HCT116 (cell line): ENCODE measurements around the gene TUG1. TPM values are rescaled to one million over a fixed set of nuclear protein-coding genes. Genes with fewer than 3 reads are reported as not detected.

Source experiments
- ATAC-seq: fragments of 200-7000 bp; cut with Tn5 transposase; 2 replicates; pipeline ENCODE4 v1.9.1; 2020; ENCODE audit warnings: mild to moderate bottlenecking, moderate library complexity
- BruUV-seq: library from RNA; stranded (reverse); fragments of 400-500 nt; replicated peaks from 2 replicates; lab custom pipeline; 2021; lab: Mats Ljungman, UMichigan
- CTCF ChIA-PET: fragments of 300-600 bp; sonication (Branson Sonifier 250); formaldehyde crosslinking; loops from one replicate; lab custom pipeline; 2021; ENCODE audit warnings: antibody characterized with exemption; lab: Charles Lee
- POLR2A ChIA-PET: fragments of 300-600, 350-600 bp; sonication (Branson Sonifier 250); formaldehyde crosslinking; loops from one replicate; lab custom pipeline; 2021; ENCODE audit warnings: antibody characterized with exemption; lab: Charles Lee
- RAD21 ChIA-PET, 2 experiments: fragments of 300-600 bp; sonication (Branson Sonifier 250); formaldehyde crosslinking; loops; one replicate each; lab custom pipeline; 2023; ENCODE audit warnings: low total read pairs in 2 of 2; ENCODE audit not compliant: uncharacterized antibody in 2 of 2, unreplicated experiment in 2 of 2, low non-redundant PET in 1 of 2; lab: Charles Lee
- DNase-seq: peaks from one replicate; pipeline ENCODE4 v3.0.0-alpha.2; 2010; ENCODE audit warnings: low read depth, low spot score
- H2AFZ ChIP-seq: fragments of 200-600 bp; shearing (Covaris generic), sonication (generic); 2 replicates; pipeline ENCODE4 v1.6.1; 2017; ENCODE audit warnings: low read depth, mixed run types, mixed read lengths, antibody characterized with exemption, low read length; ENCODE audit not compliant: poor library complexity, severe bottlenecking
- H3K27ac ChIP-seq: 2 replicates; pipeline ENCODE4 v1.5.1; 2012; ENCODE audit warnings: low read depth, low read length
- H3K27me3 ChIP-seq: fragments of 200-600 bp; sonication (generic); 2 replicates; pipeline ENCODE4 v1.6.1; 2016; ENCODE audit warnings: mixed run types, low read length, mixed read lengths; ENCODE audit not compliant: insufficient read depth
- H3K36me3 ChIP-seq, 2 experiments: fragments of 200-500 bp in 1 of 2; fragments of 200-600 bp in 1 of 2; sonication (Bioruptor generic) in 1 of 2; sonication (generic) in 1 of 2; 2 replicates each; pipeline versions ENCODE4 v1.5.1 to v1.6.1; 2014 to 2016; ENCODE audit warnings: low read length in 2 of 2, inconsistent platforms in 1 of 2, mixed read lengths in 1 of 2, mixed run types in 1 of 2; ENCODE audit not compliant: insufficient read depth in 2 of 2, control insufficient read depth in 1 of 2
- H3K4me1 ChIP-seq, 2 experiments: fragments of 200-600 bp in 1 of 2; sonication (generic) in 1 of 2; 2 replicates each; pipeline versions ENCODE4 v1.5.1 to v1.6.1; 2012 to 2017; ENCODE audit warnings: low read length in 2 of 2, inconsistent platforms in 1 of 2, mild to moderate bottlenecking in 1 of 2, mixed read lengths in 1 of 2, mixed run types in 1 of 2, moderate library complexity in 1 of 2; ENCODE audit not compliant: insufficient read depth in 2 of 2, control insufficient read depth in 1 of 2
- H3K4me2 ChIP-seq: fragments of 200-600 bp; sonication (generic); 2 replicates; pipeline ENCODE4 v1.6.1; 2017; ENCODE audit warnings: mixed run types, low read length, mixed read lengths
- H3K4me3 ChIP-seq, 2 experiments: fragments of 200-600 bp in 1 of 2; sonication (generic) in 1 of 2; replicated peaks in 1 of 2; 2 replicates each; pipeline ENCODE4 v1.5.1; 2011 to 2016; ENCODE audit warnings: low read length in 2 of 2, control low read depth in 1 of 2, low read depth in 1 of 2, mild to moderate bottlenecking in 1 of 2, mixed read lengths in 1 of 2, mixed run types in 1 of 2
- H3K79me2 ChIP-seq: fragments of 200-600 bp; sonication (generic); 2 replicates; pipeline ENCODE4 v1.6.1; 2017; ENCODE audit warnings: mild to moderate bottlenecking, mixed run types, low read length, moderate library complexity, mixed read lengths; ENCODE audit not compliant: insufficient read depth
- H3K9ac ChIP-seq: fragments of 200-600 bp; sonication (generic); 2 replicates; pipeline ENCODE4 v1.6.1; 2016; ENCODE audit warnings: low read length, mixed read lengths
- H3K9me2 ChIP-seq: fragments of 200-600 bp; sonication (generic), shearing (Covaris generic); 2 replicates; pipeline ENCODE4 v1.6.1; 2017; ENCODE audit warnings: mixed run types, mild to moderate bottlenecking, moderate library complexity; ENCODE audit not compliant: insufficient read depth
- H3K9me3 ChIP-seq, 2 experiments: fragments of 200-500 bp in 1 of 2; fragments of 200-600 bp in 1 of 2; sonication (Bioruptor generic) in 1 of 2; sonication (generic) in 1 of 2; 2 replicates each; pipeline ENCODE4 v1.6.1; 2014 to 2017; ENCODE audit warnings: low read length in 2 of 2, mixed read lengths in 2 of 2, inconsistent platforms in 1 of 2, low read depth in 1 of 2, mild to moderate bottlenecking in 1 of 2, mixed run types in 1 of 2, moderate library complexity in 1 of 2; ENCODE audit not compliant: control insufficient read depth in 1 of 2, insufficient read depth in 1 of 2
- H4K20me1 ChIP-seq: fragments of 200-600 bp; sonication (generic), shearing (Covaris generic); 2 replicates; pipeline ENCODE4 v1.6.1; 2017; ENCODE audit warnings: mixed run types, mild to moderate bottlenecking, moderate library complexity; ENCODE audit not compliant: insufficient read depth
- CEBPB ChIP-seq: IDR thresholded peaks from 2 replicates; pipeline ENCODE4 v1.6.1; 2012; ENCODE audit warnings: low read depth
- EGR1 ChIP-seq: IDR thresholded peaks from 2 replicates; pipeline ENCODE4 v1.6.1; 2012; ENCODE audit warnings: low read depth
- ELF1 ChIP-seq: IDR thresholded peaks from 2 replicates; pipeline ENCODE4 v1.6.1; 2012; ENCODE audit warnings: low read depth, borderline replicate concordance
- EZH2 ChIP-seq: fragments of 200-600 bp; sonication (generic); IDR thresholded peaks from 2 replicates; pipeline ENCODE4 v1.6.1; 2017; ENCODE audit warnings: antibody characterized with exemption, mixed run types
- EZH2phosphoT487 ChIP-seq: fragments of 200-600 bp; IDR thresholded peaks from 2 replicates; pipeline ENCODE4 v1.6.1; 2018; ENCODE audit warnings: antibody characterized with exemption, borderline replicate concordance
- FOSL1 ChIP-seq: IDR thresholded peaks from 2 replicates; pipeline ENCODE4 v1.6.1; 2012; ENCODE audit warnings: low read depth
- JUND ChIP-seq: IDR thresholded peaks from 2 replicates; pipeline ENCODE4 v1.6.1; 2012
- MAX ChIP-seq: IDR thresholded peaks from 2 replicates; pipeline ENCODE4 v1.6.1; 2012
- POLR2A ChIP-seq: IDR thresholded peaks from 2 replicates; pipeline ENCODE4 v1.7.0; 2011; ENCODE audit warnings: borderline replicate concordance; ENCODE audit not compliant: insufficient read depth, insufficient read length; ENCODE audit errors: extremely low read depth
- RAD21 ChIP-seq: IDR thresholded peaks from 2 replicates; pipeline ENCODE4 v1.6.1; 2012; ENCODE audit warnings: low read depth, mild to moderate bottlenecking
- SP1 ChIP-seq: IDR thresholded peaks from 2 replicates; pipeline ENCODE4 v1.6.1; 2012; ENCODE audit warnings: low read depth
- SRF ChIP-seq: IDR thresholded peaks from 2 replicates; pipeline ENCODE4 v1.6.1; 2012; ENCODE audit warnings: low read depth
- TCF7L2 ChIP-seq: IDR thresholded peaks from 2 replicates; pipeline ENCODE4 v1.7.0; 2011; ENCODE audit warnings: borderline replicate concordance, inconsistent platforms; ENCODE audit not compliant: insufficient read depth, insufficient read length; ENCODE audit errors: extremely low read depth
- intact Hi-C: fragments of 100-400 bp; cut with micrococcal nuclease; formaldehyde crosslinking; loops from 2 replicates; pipeline ENCODE4 v1.10.0; 2022
- total RNA-seq: library from RNA; stranded (reverse); gene quantifications from one replicate; pipeline ENCODE4 v1.2.1, GENCODE V29; 2021; ENCODE audit not compliant: unreplicated experiment
- TF ChIP-seq, protein P1 (sequence below): IDR thresholded peaks from 2 replicates; pipeline ENCODE4 v1.6.1; 2011; ENCODE audit warnings: mild to moderate bottlenecking, low read length, moderate library complexity; ENCODE audit not compliant: insufficient replicate concordance; ENCODE audit errors: extremely low read depth
- TF ChIP-seq, protein P2 (sequence below), 3 experiments: fragments of 200-600 bp in 1 of 3; sonication (generic) in 1 of 3; IDR thresholded peaks in 2 of 3; conservative IDR thresholded peaks in 1 of 3; 2 replicates each; pipeline ENCODE4 v1.5.1; 2012 to 2017; ENCODE audit warnings: low read depth in 2 of 3, low read length in 2 of 3, antibody characterized with exemption in 1 of 3, borderline replicate concordance in 1 of 3, control low read depth in 1 of 3, mild to moderate bottlenecking in 1 of 3, mixed read lengths in 1 of 3, mixed run types in 1 of 3, moderate library complexity in 1 of 3; ENCODE audit not compliant: insufficient read depth in 1 of 3

The TUG1 gene
- total RNA-seq, 1 experiment from 2014 or later, result 45.0 TPM

DNA sequence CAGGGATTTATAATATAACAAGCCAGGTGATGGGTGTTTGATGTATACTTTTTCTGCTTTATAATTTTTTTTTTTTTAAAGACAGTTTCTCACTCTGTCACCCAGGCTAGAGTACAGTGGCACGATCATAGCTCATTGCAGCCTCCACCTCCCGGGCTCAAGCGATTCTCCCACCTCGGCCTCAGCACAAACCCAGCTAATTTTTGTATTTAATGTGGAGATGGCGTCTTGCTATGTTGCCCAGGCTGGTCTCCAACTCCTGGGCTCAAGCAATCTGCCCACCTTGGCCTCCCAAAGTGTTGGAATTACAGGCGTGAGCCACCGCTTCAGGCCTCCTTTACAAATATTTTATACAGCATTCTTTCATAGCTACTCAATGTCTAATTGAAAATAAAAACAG, 49.1 kb upstream of the TUG1 start:
- DNase-seq, result no peak

More for the DNA sequence above, 49.1 kb upstream of the TUG1 start:
- no peaks in the 10 kb centered on the region for H4K20me1 ChIP-seq
- intact Hi-C loops, result loop anchor here (1.0 to 10.0 kb wide), 2 partner anchors 157 to 285 kb away; partner anchors contain the start of gene SLC35E4
- TF ChIP-seq EGR1 (no peak), POLR2A (no peak), TCF7L2 (no peak), SRF (no peak), FOSL1 (no peak), JUND (no peak), RAD21 (no peak), MAX (no peak), EZH2 (no peak), EZH2phosphoT487 (no peak), CEBPB (no peak), SP1 (no peak), ELF1 (no peak)
- TF ChIP-seq, protein P1, sequence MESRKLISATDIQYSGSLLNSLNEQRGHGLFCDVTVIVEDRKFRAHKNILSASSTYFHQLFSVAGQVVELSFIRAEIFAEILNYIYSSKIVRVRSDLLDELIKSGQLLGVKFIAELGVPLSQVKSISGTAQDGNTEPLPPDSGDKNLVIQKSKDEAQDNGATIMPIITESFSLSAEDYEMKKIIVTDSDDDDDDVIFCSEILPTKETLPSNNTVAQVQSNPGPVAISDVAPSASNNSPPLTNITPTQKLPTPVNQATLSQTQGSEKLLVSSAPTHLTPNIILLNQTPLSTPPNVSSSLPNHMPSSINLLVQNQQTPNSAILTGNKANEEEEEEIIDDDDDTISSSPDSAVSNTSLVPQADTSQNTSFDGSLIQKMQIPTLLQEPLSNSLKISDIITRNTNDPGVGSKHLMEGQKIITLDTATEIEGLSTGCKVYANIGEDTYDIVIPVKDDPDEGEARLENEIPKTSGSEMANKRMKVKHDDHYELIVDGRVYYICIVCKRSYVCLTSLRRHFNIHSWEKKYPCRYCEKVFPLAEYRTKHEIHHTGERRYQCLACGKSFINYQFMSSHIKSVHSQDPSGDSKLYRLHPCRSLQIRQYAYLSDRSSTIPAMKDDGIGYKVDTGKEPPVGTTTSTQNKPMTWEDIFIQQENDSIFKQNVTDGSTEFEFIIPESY, result no peak
- TF ChIP-seq, protein P2, sequence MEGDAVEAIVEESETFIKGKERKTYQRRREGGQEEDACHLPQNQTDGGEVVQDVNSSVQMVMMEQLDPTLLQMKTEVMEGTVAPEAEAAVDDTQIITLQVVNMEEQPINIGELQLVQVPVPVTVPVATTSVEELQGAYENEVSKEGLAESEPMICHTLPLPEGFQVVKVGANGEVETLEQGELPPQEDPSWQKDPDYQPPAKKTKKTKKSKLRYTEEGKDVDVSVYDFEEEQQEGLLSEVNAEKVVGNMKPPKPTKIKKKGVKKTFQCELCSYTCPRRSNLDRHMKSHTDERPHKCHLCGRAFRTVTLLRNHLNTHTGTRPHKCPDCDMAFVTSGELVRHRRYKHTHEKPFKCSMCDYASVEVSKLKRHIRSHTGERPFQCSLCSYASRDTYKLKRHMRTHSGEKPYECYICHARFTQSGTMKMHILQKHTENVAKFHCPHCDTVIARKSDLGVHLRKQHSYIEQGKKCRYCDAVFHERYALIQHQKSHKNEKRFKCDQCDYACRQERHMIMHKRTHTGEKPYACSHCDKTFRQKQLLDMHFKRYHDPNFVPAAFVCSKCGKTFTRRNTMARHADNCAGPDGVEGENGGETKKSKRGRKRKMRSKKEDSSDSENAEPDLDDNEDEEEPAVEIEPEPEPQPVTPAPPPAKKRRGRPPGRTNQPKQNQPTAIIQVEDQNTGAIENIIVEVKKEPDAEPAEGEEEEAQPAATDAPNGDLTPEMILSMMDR (IDR thresholded peaks at IDR 0.05 in 2 of 3, conservative IDR thresholded peaks at IDR 0.05 in 1 of 3; ENCODE audit: borderline replicate concordance in 1 of 3, insufficient read depth in 1 of 3, low read depth in 2 of 3, low read length in 2 of 3), result no peak
- no peak overlapping the region for H3K4me3 ChIP-seq
- H3K4me2 ChIP-seq, result no peak overlapping the region
- ChIA-PET POLR2A (interaction anchor here (1.6 kb wide), 1 partner anchor 156 kb away, joined by 5 read pairs; no protein-coding TSS in a partner anchor), RAD21 (interaction anchor here in 1 of 2 experiments (0.9 kb wide), 1 partner anchor 104 kb away, joined by 3 read pairs; no protein-coding TSS in a partner anchor), CTCF (interaction anchor here (0.8 to 4.1 kb wide), 12 partner anchors 9 to 318 kb away, joined by 3 to 45 read pairs (median 3); partner anchors contain the start of gene SLC35E4)
- no peaks in the 10 kb centered on the region for H3K4me1 ChIP-seq
- no peak overlapping the region for H3K9ac ChIP-seq
- no TSS peak for BruUV-seq
- peak; percentile 36 for ATAC-seq
- no peaks in the 10 kb centered on the region for H3K9me2 ChIP-seq
- H3K27ac ChIP-seq, result no peak overlapping the region
- no peaks in the 10 kb centered on the region for H3K27me3 ChIP-seq
- no peaks in the 10 kb centered on the region for H3K79me2 ChIP-seq
- no peaks in the 10 kb centered on the region for H3K9me3 ChIP-seq
- H3K36me3 ChIP-seq, result no peaks in the 10 kb centered on the region
- no peak overlapping the region for H2AFZ ChIP-seq
